DMS153 treated with DMSO at 0.1 percent for 48 hours (cell line): ENCODE results near the gene MTSS2.
"Not testable (repeated sequence)": the region's sequence is repeated elsewhere in the genome, so short reads cannot be mapped to it uniquely, and the experiment has no call there.

ENCODE experiments used
- DNase-seq: peaks from one replicate; lab custom pipeline; 2025; ENCODE audit not compliant: unreplicated experiment; lab: John Stamatoyannopoulos, UW

Gene MTSS2

DNA sequence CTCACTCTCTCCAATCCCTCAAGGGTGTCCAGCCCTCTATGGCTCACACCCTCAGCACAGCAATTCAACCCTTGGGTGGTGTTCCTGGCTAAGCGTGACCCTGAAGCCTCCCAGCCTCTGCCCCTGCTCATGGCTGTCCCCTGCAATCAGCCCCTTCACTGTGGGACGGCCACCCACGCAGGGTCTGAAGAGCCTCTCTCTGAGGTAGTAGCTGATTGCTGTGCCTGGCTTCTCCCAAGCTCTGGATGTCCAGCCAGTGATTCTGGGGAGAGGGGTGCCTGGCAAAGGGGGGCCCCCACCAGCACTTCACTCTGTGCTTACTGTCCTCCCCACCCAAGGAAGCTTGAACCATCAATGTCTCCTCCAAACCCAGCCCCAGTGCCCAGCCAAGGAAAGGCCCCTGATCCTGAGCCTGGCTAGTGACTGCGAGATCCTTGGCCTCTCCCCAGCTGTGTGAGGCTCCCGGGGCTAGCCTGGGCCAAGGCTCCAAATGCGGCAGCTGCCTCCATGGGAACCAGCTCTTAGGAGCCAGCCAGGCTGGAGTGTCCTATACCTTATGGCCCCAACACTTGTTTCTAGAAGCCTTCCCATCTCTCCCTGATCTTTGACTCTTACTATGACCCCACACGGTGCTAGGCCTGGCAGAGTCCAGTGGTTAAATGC is 9.9 kb downstream of the MTSS2 start:
- no peak for DNase-seq

DNA sequence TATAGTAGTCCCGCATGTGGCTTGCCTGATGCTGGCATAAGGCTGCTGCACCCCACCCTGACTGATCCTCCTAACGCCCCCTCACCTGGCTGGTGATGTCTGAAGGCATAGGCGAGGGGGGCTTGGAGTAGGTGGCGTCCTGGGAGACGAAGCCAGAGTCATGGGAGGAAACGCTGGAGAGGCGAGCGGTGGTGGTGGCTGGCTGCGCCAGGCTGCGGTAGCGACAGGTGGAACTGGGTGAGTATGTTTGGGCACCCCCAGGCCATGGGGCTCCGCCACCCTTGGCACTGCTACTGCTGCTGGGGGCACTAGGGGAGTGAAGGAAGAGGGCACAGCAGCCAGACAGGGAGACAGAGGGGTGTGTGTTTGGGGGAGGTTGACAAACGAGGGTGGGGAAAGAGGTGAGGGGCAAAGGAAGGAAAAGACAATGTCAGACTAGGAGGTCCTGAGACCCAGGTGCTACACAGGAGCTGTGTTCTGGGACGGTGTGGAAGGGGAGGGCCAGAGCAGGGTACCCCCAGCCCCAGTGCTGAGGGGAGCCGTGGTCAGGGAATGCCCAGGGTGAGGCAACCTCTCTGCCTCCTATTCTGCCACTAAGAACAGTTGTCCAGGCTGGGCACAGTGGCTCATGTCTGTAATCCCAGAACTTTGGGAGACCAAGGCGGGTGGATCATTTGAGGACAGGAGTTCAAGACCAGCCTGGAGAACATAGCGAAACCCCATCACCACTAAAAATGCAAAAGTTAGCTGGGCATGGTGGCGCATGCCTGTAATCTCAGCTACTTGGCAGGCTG is 11.4 kb downstream of the MTSS2 start:
- no peak for DNase-seq

DNA sequence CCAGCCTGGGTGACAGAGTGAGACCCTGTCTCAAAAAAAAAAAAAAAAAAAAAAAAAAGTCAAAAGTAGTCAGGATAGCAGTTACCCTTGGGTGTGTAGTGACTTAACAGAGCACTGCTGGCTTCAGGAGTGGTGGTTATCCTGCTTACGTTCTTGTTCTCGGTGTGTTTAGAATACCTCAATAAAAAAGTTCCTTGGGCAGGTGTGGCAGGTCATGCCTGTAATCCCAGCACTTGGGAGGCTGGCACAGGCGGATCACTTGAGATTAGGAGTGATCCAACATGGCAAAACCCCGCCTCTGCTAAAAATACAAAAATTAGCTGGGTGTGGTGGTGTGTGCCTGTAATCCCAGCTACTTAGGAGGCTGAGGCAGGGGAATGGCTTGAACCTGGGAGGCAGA is 14.9 kb downstream of the MTSS2 start:
- DNase-seq = not testable (repeated sequence)

DNA sequence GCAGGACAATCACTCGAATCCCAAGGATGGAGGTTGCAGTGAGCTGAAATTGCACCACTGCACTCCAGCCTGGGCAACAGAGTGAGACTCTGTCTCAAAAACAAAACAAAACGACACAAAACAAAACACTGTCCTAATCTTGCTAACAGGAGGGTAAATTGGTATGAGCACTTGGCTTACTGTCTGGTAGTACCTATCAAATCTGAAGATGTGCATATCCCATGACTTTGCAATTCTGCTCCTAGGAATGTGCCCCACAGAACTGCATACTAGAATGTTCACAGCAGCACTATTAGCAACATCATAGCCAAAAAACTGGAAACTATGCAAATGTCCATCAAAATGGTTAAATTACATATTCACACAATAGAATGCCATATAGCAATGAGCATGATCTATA is 15.7 kb downstream of the MTSS2 start:
- DNase-seq = no peak

DNA sequence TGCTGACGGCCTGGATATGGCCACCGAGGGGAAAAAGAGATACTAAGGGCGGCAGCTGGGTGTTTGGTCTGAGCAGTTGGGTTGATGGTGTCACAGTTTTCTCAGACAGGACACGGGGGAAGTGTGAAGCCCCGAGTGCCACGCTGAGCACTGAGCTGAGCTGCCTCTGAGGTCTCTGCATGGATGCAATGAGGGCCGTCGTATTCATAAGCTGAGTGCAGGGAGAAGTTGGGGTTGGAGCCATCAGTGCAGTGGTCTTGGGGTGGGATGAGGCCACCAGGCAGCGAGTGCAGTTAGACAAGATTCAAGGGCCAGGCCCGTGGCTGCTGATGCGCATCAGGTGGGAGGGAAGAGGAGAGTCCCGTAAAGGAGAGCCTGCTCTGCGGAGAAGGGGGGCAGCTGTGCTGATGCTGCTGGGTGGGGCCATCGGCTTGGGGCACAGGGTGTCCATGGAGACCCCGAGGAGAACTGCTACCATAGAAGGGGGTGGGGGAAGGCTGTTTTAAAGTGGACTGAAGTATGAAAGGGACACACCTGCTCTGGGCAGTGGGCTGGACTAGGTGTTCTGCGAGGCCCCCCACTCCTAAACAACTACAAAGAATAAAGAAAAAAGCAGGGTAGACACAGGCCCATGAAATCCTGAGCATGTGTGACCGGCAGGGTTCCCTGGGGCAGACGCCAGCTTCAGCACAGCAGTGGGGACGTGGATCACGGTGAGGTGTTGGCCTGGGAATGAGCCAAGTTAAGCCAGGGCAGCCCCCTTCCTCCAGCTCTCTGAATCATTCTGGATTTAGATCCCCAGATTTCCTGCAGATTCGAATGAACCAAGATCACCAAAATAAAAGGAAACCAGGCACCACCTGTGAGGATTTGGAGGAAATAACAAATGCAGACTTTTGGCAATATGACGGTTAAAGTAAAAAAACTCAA is 19.8 kb downstream of the MTSS2 start:
- DNase-seq = no peak

DNA sequence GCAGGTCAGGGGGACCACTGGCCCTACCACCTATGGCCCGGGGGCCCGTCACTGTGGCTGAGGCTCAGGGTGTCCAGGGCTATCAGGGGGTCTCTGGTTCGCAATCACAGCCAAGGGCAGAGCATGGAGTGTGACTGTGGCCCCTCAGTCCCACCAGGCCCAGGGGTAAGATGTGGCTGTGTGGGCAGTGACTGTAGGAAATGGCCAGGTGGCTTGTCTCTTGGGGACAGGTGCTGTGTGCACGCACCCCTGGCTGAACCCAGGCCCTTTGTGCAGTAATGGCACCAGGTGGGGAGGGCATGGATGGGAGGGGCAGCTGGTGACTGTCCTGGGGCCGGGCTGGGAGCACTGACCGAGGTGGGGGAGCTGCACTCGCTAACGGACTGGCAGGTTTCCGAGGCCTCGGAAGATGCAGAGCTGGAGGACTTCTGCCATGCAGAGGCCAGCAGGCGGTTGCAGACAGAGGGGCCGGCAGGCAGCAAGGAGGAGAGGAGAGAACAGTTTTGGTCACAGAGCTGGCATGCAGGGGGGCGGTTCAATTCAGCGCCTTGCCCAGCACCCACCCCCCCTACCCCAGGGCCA is 20.6 kb downstream of the MTSS2 start:
- no peak for DNase-seq

DNA sequence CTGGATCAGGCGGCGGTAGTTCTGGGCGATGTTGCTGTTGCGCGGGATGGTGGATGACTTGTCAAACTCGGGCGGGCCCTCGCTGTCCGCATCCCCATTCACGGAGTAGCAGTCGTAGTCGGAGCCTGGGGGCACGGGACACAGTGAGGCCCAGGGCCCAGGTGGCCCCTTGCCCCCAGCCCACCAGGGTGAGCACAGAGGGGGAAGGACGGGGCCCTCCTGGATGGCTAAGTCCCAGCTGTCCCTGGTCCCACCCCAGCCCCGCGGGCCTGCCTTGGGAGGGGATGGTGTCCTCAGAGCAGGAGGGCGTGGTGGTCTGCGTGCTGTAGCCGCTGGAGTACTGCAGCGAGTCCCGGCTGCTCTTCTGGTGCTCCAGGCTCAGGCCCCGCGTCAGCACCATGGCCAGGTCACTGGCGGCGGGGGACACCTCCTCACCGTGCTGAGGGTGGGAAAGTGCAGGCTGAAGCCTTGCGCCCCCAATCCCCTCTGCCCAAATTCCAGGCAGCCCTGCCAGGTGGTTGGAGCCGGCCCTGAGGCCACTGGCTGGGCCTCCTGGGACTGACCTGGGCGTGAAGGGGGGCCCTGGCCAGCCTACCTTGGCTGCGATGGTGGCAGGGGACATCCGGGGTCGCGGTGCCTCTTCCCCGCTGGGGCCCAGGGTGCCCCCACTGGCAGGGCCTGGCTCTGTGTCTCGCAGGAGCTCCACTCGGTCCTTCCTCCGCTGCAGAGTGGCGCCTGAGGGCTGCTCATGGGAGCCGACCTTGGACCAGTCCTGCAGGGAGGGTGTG is 21.3 kb downstream of the MTSS2 start:
- no peak for DNase-seq

DNA sequence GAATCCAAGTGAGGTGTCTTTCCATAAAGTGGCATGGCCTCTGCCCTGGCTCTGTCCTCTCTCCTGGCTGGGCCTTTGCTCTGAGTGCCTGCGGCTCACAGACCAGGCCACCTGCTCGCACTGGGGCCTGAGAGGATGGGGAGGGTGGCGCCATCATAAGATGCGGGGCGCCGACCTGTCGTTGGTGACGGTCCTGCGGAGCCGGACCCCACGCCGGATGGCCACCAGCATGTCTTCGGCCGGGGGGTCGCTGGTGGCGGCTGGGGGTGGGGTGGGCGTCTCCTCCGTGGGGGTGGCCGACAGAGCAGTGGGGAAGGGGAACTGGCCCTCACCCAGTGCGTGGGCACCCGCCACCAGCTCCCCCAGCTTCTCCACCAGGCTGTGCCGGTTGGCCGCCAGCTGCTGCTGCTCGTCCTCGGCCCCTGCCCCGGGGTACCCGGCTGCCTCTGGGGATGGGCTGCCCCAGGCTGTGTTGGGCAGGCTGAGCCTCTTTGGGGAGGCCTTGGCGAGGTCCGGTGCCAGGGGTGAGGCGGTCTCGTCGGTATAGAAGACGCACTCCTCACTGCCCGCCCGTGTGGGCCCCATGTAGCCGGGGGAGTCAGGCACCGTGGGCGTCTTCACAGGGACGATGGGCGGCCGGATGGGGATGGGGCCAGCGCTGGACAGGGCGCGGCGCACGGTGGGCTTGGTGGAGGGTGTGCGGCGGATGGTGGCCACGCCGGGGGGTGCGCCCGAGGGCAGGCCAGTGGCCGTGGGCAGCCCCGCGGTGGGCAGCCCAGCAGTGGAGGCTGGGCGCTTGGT is 22.1 kb downstream of the MTSS2 start:
- no peak for DNase-seq

DNA sequence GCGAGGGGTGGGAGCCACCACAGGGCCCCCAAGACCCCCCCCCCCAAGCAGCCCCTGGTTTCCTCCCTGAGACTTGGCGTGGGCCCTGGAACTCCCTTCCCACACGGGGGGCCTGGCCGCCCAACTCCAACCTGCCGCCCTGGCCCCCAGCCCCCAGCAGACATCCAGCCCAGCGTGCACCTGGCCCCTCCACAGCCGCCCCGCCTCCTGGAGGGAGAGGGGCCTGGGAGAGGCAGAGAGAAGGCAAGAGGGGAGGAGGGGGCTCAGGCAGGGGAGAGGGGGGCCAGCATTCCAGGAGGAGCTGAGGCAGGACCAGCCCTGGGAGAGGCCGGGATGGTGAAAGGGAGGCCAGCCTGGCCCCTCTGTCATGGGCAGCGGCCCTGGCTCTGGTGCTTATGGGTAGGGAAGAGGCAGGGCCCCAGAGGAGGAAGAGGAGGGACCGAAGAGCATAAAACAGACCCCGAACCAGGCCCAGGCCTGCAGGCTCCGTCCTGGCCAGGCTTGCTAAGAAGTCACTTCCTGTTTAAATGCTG is 22.8 kb downstream of the MTSS2 start:
- no peak for DNase-seq

DNA sequence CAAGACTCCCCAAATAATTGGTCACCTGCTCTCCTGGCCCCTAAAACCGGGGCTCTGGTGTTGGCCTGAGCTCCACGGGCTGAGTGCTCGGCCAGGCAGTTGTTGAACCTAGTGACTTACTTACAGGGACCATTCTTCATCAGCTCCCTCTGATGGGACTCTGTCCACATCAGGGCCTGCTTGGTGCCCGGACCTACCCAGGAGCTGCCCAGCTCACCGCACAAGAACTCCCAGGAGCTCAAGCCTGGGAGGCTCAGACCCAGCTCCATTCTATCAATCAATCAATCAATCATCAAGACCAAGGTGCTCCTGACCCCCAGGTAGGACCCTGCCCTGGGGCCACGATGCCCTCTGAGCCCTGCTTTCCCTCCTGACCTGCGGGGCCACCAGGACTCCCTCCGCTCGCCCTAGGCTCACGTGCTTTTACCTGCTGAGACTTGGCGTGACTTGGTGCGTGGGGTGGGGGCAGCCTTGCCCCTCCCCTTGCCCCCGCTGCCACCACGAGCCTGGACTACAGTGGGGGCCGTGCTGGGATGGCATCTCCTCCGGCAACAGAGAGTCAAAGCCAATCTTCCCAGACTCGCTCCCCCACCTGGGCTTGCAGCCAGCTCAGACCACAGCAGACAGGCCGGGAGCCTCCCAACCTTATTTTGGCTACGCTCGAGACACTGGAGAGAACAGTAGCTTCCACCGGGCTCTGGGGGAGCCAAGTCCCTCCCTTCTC is 23.8 kb downstream of the MTSS2 start:
- DNase-seq = no peak

DNA sequence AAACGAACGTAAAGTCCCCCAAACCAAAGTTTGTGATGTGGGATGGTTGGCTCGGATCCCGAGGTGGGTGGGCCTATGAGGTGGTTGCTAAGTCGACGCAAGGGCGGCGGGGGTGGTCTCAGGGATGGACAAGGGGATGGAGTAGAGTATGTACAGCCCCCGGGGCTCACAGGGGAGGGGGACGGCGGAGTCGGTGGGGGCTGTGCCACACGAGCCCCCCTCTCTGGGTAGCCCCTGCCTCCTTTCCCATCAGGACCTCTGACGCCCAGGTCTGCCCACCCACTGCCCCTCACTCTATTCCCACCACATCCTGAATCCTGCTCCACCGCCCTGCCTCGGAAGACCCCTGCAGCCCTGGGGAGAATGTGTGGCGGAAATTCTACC is 24.3 kb downstream of the MTSS2 start:
- no peak for DNase-seq

DNA sequence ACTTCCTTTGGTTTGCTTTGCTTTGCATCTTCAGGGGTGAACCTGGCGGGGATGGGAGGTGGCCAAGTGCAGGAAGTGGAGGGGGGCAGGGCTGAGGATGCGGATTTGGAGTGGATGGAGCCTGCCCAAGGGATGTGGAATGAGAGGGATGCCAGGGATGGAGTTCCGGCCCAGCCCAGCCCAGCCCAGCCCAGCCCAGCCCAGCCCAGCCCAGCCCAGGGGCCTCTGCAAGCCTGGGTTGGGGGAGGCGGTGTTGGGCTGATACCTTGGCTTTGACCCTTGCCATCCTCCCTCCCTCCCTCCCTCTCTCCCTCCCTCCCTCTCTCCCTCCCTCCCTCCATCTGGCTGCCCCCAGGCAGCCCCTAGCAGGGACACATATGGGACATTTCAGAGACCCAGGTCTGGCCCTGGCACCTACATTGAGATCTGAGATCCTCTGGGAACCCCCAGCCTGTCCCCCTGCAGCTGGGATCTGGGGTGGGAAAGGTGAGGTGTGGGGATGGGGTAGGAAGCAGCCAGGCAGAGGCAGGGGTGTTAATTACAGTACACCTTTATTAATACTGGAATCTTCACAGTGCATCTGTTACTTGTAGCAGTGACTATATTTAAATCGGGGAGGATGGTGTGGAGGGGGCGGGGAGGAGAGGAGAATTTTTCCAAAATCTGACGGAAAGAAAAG is 25.0 kb downstream of the MTSS2 start:
- DNase-seq = no peak

DNA sequence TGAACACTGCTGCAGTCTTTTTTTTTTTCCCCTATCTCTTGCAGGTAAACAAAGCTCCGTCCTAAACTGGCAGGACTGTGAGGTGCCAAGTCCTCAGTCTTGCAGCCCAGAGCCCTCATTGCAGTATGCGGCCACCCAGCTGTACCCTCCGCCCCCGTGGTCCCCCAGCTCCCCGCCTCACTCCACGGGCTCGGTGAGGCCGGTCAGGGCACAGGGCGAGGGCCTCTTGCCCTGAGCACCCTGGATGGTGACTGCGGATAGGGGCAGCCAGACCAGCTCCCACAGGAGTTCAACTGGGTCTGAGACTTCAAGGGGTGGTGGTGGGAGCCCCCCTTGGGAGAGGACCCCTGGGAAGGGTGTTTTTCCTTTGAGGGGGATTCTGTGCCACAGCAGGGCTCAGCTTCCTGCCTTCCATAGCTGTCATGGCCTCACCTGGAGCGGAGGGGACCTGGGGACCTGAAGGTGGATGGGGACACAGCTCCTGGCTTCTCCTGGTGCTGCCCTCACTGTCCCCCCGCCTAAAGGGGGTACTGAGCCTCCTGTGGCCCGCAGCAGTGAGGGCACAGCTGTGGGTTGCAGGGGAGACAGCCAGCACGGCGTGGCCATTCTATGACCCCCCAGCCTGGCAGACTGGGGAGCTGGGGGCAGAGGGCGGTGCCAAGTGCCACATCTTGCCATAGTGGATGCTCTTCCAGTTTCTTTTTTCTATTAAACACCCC is 25.7 kb downstream of the MTSS2 start:
- DNase-seq = no peak

DNA sequence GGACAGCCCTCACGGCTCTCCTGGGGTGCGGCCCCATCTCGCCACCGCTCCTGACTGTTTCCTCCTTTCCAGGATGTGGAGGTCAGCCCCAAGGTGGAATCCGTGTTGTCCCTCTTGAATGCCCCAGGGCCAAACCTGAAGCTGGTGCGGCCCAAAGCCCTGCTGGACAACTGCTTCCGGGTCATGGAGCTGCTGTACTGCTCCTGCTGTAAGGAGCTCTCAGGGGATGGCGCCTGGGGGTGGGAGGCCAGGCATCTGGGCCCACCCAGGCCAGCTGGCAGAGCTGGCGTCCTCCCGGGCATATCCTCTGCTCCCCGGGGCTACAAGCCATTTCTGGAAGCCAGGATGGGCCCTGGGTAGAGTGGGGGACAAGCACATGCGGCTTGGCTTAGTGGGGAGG is 26.3 kb downstream of the MTSS2 start:
- no peak for DNase-seq

DNA sequence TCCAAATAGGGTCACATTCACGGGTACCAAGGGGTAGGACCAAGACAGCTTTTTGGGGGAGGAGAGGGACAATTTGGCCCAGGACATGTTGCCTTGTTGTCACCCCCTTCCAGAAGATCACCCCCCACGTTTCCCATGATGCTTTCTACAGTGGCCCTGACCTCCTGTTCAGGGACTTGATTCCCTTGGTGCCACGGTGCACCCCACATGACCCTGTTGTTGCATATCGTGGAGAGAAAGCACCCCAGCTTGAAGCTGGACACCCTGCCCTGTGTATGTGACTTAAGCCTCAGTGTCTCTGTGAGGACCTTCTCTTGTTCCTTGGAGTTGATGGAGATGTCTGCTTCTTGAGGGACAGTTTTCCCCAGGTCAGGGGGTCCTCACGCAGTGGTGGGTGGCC is 26.9 kb downstream of the MTSS2 start:
- no peak for DNase-seq

DNA sequence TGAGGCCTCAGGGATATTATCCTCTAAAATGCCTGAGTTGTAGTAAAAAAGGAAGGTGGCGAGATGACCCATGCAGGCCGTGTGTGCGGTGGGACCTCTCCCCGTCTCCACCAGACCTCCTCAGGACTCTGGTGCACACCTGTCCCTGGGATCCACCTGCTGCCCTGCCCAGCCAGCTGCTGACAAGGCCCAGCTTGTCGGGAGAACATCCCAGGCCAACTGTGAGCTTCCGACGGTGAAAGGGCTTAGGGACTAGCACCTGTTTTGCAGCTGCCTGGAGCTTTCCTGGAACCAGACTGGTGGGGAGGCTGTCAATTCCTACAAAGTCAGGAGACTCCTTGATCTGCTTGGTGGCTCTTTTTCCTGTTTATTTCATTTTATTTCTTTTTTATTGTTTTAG is 27.9 kb downstream of the MTSS2 start:
- DNase-seq = no peak

DNA sequence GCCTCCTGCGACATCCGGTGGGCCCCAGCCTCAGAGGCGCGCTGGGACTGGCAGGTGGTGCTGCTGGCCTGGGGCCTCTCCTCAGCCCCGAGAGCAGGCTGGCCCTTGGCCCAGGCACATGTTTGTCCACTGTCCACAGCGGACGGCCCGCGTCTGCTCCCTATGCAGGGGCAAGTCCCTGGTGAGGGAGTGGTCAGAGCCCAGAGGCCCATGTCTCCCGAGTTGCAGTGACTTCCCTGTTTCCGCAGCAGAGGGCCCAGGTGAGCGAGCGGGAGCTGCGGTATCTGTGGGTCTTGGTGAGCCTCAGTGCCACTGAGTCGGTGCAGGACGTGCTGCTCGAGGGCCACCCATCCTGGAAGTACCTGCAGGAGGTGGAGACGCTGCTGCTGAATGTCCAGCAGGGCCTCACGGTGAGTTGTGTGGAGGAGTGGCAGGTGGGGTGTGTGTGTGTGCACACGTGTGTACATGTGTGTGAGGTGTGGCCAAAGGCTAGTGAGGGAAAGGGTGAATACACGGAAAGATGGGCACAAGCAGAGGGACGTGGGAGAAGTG is 29.1 kb downstream of the MTSS2 start:
- no peak for DNase-seq
